Uterus (tissue), 2 donors: ENCODE results near the gene BCL2L1.

Experiments
- CTCF ChIP-seq, 4 experiments: fragments of 200-600 bp in 2 of 4; fragments of 450-650 bp in 2 of 4; sonication (generic) in 2 of 4; IDR thresholded peaks; one replicate each; pipeline ENCODE4 v1.5.1; 2016 to 2019; ENCODE audit warnings: antibody characterized with exemption in 4 of 4, mild to moderate bottlenecking in 2 of 4, moderate library complexity in 1 of 4
- POLR2A ChIP-seq, 2 donors: fragments of 450-650 bp; IDR thresholded peaks; one replicate each; pipeline ENCODE4 v1.6.1; 2016; ENCODE audit warnings: antibody characterized with exemption in 2 of 2, mild to moderate bottlenecking in 1 of 2, moderate library complexity in 1 of 2

- TF ChIP-seq CTCF (IDR thresholded peaks at IDR 0.05): no peak
- no peak for TF ChIP-seq POLR2A (IDR thresholded peaks at IDR 0.05)
These were observed 12.7 kb downstream of the BCL2L1 start for GRCh38 chr20:31709939-31710338.
